NCI-H1694 (cell line): ENCODE measurements around the gene ADCY4.
"Not testable (repeated sequence)": the region's sequence is repeated elsewhere in the genome, so short reads cannot be mapped to it uniquely, and the experiment has no call there.

Experiments used
- DNase-seq: peaks from one replicate; lab custom pipeline; 2025; lab: John Stamatoyannopoulos, UW

ADCY4 gene

DNA sequence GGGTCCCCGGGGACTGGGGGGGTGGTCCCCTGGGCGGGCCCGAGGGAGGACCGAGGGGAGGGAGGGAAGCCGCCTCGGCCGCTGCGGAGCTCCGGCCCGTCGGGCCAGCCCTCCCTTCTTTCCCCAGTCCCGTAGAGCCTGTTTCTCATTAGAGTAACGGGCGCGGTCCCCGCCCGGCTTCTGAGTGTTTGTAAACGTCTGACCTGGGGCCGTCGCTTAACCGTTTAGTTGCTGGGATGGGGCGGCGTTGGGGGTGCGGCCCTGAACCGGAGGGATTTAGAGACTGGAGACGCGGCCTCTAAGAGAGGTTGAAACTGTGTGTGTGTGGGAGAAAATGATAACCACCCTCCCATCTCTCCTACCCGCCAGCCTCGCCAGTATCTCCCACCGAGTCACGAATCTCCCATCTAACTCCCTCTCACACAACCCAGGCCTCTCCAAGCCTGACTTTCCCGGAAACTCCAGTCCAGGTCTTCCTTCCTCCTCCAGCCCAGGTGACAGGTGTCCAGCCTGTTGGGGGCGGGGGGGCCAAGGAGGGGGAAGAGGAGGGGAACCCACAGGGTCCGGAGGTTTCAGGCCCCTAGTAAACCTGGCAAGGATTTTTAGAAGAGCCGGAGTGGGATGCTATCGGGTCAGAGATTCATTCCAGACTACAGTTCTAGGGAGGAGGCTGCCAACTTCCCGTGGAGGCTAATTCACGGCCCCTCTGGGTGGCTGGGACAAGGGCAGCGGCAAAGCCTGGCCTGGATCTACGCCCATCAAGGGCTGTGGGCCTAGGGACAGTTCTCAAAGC is 32.0 kb upstream of the ADCY4 start:
- peak; percentile 97 for DNase-seq

- no peak for DNase-seq
Measured at GRCh38 chr14:24366413-24366720, 31.5 kb upstream of the ADCY4 start.

- peak; percentile 95 for DNase-seq
Measured at GRCh38 chr14:24365600-24366412, 30.9 kb upstream of the ADCY4 start.

GRCh38 chr14:24364841-24365240 is 30.0 kb upstream of the ADCY4 start:
- no peak for DNase-seq

DNA sequence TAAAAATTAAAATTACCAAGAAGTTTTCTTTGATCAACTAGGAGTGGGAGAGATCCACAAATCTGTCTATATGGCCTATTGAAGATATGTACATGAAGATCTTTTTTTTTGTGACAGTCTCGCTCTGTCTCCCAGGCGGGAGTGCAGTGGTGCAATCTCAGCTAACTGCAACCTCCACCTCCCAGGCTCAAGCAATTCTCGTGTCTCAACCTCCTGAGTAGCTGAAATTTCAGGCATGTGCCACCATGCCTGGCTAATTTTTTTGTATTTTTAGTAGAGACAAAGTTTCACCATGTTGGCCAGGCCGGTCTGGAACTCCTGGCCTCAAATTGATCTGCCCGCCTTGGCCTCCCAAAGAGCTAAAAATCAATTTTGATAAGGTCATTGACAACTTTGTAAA is 28.5 kb upstream of the ADCY4 start:
- DNase-seq, result no peak

DNA sequence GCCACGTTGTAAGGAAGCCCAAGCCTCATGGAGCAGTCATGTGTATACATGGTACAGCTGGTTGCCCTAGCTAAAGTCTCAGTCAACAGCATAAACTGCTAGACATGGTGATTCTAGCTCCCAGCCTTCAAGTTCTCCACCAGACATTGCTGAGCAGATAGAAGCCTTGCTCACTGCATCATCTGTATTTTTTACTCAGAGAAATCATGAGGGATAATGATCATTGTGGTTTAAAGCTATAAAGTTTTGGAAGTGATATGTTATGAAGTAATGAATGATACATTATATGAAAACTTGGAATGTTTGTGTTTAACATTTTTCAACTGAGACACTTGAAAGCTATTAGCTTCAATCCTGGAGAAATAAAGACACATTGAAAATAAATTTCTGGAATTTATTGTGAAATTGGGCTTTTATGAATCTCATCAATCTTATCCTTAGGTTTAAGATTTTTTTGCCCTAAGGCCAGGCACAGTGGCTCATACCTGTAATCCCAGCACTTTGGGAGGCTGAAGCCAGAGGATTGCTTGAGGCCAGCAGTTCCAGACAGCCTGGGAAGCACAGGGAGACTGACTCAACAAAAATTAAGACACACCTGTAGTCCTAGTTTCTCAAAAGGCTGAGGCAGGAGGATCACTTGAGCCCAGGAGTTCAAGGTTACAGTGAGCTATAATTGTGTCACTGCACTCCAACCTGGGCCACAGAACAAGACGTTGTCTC is 27.5 kb upstream of the ADCY4 start:
- DNase-seq, result no peak

DNA sequence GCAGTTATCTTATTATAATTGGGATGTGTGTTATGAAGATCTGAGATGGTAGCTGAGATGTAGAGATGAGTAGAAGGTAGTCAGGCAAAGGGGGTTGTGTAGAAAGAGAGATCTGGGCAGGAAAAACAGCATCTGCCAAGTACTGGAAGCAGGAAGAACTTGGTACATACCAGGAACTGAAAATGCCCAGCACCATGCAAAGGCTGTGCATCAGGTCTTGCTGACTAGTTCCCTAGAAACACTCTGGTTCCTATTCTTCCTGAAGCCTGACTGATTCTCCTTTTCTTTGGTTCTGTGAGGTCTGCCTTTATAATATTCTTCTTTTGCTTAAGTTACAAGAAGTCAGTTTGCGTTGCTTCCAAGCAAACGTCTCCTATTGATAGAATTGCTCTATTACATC is 26.5 kb upstream of the ADCY4 start:
- no peak for DNase-seq

GRCh38 chr14:24360281-24360680 is 25.4 kb upstream of the ADCY4 start:
- DNase-seq, result no peak

DNA sequence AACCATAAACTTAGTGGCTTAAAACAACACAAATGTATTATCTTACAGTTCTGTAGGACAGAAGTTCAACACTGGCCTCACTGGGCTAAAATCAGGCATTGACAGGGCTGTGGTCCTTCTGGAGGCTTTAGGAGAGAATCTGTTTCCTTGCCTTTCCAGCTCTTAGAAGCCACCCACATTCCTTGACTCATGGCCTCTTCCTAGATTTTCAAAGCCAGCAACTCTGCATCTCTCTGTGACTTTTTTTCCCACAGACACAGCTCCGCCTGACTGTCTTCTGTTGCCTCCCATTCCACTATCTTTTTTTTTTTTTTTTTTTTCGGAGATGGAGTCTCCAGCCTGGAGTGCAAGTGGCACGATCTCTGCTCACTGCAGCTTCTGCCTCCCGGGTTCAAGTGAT is 21.3 kb upstream of the ADCY4 start:
- no peak for DNase-seq

DNA sequence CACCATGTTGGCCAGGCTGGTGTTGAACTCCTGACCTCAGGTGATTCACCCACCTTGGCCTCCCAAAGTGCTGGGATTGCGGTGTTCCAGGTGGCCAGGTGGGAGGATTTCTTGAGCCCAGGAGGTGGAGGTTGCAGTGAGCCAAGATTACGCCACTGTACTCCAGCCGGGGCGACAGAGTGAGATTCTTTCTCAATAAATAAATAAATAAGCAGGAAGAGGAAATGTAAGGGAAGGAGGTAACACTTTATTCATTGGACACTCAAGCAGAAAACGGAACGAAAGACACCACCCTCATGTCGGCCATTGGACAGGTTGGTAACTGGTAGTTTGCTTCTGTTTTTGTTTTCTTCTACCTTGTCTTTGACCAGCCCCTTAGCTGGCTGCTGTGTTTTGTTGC is 20.1 kb upstream of the ADCY4 start:
- no peak for DNase-seq

GRCh38 chr14:24354482-24354825 is 19.6 kb upstream of the ADCY4 start:
- not testable (repeated sequence) for DNase-seq

DNA sequence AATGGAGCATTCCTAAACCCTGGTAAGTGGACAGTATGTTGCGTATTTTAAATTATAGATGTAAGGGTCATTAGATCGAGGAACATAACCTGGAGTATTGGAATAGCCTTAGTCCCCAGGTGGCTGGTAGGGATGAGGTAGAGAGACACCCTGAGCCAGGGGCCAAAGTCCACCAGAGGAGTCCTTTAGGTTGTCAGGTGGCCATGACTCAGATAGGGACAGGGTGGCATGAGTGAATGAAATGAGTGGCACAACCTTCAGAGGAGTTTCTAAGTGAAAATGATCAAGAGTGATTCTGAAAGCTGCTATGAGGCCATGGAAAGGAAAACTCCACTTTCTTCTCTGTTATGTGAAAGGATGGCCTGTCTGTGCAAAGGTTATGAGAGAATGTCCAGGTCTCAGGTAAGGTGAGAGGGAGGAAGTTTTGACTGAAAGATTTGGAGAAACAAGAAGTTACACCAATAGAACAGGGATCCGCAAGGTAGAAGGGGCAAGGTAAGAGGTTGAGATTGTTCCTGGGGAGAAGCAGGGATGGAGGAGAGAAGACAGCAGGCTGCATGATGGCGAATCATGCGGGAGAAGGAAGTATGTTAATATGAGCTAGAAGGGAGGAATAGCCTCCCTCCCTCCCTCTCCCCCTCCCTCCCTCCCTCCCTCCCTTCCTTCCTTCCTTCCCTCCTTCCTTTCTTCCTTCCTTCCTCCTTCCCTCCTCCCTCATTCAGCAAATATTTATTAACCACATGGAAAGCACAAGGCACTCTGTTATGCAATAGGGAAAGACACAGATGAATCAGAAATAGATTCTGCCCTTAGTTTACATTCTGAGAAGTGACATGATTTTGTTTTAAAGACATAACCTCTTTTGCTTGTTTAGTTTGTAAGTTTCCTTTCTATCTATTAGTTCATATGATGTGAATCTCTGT is 18.9 kb upstream of the ADCY4 start:
- no peak for DNase-seq

DNA sequence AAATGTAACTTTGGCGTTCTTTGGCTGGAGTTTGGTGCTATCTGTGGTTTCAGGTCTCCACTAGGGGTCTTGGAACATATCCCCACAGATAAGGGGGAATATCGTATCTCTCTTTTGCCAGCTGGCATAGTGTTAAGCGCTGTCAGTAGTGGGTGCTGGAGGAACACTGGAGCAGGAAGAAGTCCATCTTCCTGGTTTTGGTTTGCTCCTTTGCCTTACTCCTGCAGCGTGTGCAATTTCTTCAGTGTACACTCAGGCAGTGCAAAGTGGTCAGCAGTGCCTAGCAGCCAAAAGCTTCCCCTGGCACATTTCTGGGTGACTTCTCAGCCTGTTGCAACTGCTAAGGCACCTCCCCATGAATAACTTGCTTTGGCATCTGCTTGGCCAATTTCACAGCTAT is 16.6 kb upstream of the ADCY4 start:
- DNase-seq, result no peak

- no peak for DNase-seq
Measured at GRCh38 chr14:24349742-24350141, 14.9 kb upstream of the ADCY4 start.

- no peak for DNase-seq
Measured at GRCh38 chr14:24348186-24348585, 13.3 kb upstream of the ADCY4 start.

- DNase-seq, result no peak
Measured at GRCh38 chr14:24347134-24347533, 12.3 kb upstream of the ADCY4 start.

GRCh38 chr14:24343795-24344660 is 9.2 kb upstream of the ADCY4 start:
- no peak for DNase-seq

DNA sequence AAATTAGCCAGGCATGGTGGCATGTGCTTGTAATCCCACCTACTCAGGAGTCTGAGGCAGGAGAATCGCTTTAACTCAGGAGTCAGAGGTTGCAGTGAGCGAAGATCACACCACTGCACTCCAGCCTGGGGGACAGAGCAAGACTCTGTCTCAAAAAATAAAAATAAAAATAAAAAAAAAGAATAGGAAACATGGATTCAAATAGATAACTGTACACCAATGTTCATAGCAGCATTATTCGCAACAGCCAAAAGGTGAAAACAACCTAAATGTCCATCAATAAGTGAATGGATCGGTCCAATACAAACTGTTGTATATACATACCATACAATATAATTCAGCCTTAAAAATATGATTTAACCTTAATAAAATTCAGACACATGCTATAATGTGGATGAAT is 8.0 kb upstream of the ADCY4 start:
- DNase-seq, result no peak

DNA sequence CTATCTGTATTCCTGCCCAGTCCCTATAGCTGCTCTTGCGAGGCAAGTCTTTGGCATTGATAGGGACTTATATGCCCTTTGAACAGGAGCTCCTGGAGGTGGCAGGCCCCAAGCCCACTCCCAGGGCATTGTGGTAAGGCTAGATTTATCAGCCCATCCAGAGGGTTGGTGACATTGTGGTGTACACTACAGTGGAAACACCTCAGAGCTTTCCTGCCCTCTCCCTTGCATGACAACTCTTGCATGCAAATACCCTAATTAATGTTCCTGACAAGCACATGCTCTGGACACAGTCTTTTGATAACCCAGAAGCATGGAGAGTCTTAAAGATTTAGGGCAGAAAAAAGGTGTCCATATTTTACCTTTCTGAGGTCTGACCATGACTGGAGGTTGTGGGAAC is 5.7 kb upstream of the ADCY4 start:
- DNase-seq, result no peak

DNA sequence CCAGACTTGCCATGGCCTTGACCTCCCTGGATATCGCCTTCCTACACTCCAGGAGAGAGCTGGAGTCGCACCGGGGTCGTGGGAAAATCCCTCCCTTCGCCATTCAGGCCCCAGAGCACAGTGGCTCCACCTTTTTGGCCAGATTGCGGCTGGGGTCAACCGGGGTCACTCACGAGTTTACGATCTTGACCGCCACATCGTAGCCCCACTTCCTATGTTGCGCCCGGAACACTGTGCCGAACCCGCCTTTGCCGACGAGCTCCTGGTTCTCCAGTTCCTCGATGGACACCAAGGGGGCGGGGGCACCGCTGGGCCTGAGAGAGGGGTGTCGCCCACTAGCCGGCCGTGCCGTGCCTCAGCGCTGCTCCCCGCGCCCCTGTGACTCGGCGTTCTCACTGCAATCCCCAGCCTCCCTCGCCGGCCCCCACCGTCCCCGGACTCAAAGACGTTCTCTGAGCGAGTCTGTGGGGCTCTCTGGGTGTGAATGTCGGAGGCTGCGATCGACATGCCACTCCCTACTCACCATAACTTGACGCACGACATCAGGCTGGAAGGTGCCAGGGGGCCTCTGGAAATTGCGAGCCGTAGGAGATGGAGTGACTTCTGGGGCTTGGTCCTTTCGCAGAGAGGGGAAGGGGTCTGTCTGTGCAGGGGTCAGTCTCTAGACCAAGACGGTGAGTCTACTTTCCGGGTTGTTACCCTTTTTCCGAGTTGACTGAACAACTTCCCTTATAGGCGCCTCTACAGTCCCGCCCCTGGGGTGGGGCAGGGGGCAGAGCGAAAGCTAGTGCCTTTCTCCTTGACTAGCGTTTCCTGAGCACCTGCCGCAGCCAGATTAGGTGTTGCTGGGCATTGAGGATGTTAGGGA is 4.6 kb upstream of the ADCY4 start, which contains the start of gene RIPK3:
TSS of gene RIPK3 (minus strand) at position 708 of the 868 bp plus-strand sequence. CDS start at position 543, 165 bp downstream.
- no peak for DNase-seq
